Lung (tissue), 12 donors: Measurements from ENCODE around the gene SPATA6L. TPM values are rescaled to one million over a fixed set of nuclear protein-coding genes. Genes with fewer than 3 reads are reported as not detected.

ENCODE experiments used
- ATAC-seq: fragments of 200-7000 bp; cut with Tn5 transposase; one replicate; pipeline ENCODE4 v1.9.1; 2020; ENCODE audit warnings: moderate number of reproducible peaks; ENCODE audit not compliant: insufficient read depth, low FRiP score
- DNase-seq, 3 donors: peaks; one replicate each; pipeline ENCODE4 v3.0.0-alpha.2; 2013 to 2017
- H3K27ac ChIP-seq, 2 donors: one replicate each; pipeline ENCODE4 v1.5.1; 2013; ENCODE audit warnings: mild to moderate bottlenecking in 2 of 2, moderate library complexity in 2 of 2, control low read depth in 1 of 2, inconsistent platforms in 1 of 2, low read depth in 1 of 2, low read length in 1 of 2
- H3K27me3 ChIP-seq, 3 donors: one replicate each; pipeline ENCODE4 v1.5.1; 2013; ENCODE audit warnings: low read length in 2 of 3; ENCODE audit not compliant: control insufficient read depth in 3 of 3, insufficient read depth in 3 of 3
- H3K36me3 ChIP-seq, 4 donors: one replicate each; pipeline ENCODE4 v1.5.1; 2013; ENCODE audit warnings: low read length in 4 of 4, mild to moderate bottlenecking in 1 of 4, moderate library complexity in 1 of 4; ENCODE audit not compliant: control insufficient read depth in 4 of 4, insufficient read depth in 4 of 4
- H3K4me1 ChIP-seq, 5 donors: one replicate each; pipeline ENCODE4 v1.5.1; 2013; ENCODE audit warnings: low read length in 5 of 5, mild to moderate bottlenecking in 2 of 5, moderate library complexity in 1 of 5; ENCODE audit not compliant: control insufficient read depth in 5 of 5, insufficient read depth in 5 of 5
- H3K4me3 ChIP-seq: one replicate; pipeline ENCODE4 v1.5.1; 2013; ENCODE audit warnings: mild to moderate bottlenecking, control low read depth, moderate library complexity
- H3K9ac ChIP-seq, 2 donors: one replicate each; pipeline ENCODE4 v1.5.1; 2013; ENCODE audit warnings: low read length in 2 of 2, control low read depth in 1 of 2; ENCODE audit not compliant: insufficient read depth in 1 of 2
- H3K9me3 ChIP-seq, 4 donors: one replicate each; pipeline ENCODE4 v1.5.1; 2013; ENCODE audit warnings: low read length in 3 of 4, mild to moderate bottlenecking in 1 of 4, moderate library complexity in 1 of 4; ENCODE audit not compliant: control insufficient read depth in 4 of 4, insufficient read depth in 3 of 4
- WGBS, 2 donors: extraction: QIAGEN DNeasy Blood & Tissue Kit; methylation state at CpG; one replicate each; pipeline ENCODE4 v1.1.7; 2013; 5-methylcytosine and 5-hydroxymethylcytosine counted together
- polyA plus RNA-seq, 2 donors: library from polyadenylated mRNA; stranded (reverse); fragments of 200-250 nt; gene quantifications; one replicate each; pipeline ENCODE4 v1.2.1, GENCODE V29; 2013
- total RNA-seq, 2 donors: library from RNA; depleted of rRNA in 1 of 2; stranded (reverse); fragments of >200 nt in 1 of 2; gene quantifications; one replicate each; pipeline ENCODE4 v1.2.1, GENCODE V29; 2014 to 2021
- TF ChIP-seq, protein P1 (sequence below): IDR thresholded peaks from 2 replicates; pipeline ENCODE4 v1.5.1; 2012; ENCODE audit warnings: mild to moderate bottlenecking; ENCODE audit errors: control extremely low read depth, extremely low read depth
- donor health status: control.
- donor health status: control.
- donor health status: Bipolar disorder and iron deficiency.
- donor health status: healthy.
- donor health status: DM: yes; HTN: yes; CAD: no.

Gene SPATA6L
- total and polyA plus RNA-seq, 4 donors, result 2.1 to 25.6 (median 11.4) TPM

- Histone ChIP-seq H3K9ac (no peak overlapping the region), H3K27me3 (no peaks in the 10 kb centered on the region), H3K4me3 (no peak overlapping the region), H3K27ac (no peak overlapping the region), H3K36me3 (peaks cover 9 to 28% (median 11%) of the 10 kb centered on the region in 4 donors), H3K9me3 (no peaks in the 10 kb centered on the region), H3K4me1 (peaks cover 0 to 11% (median 3%) of the 10 kb centered on the region in 5 donors)
- DNase-seq (no peak), ATAC-seq (no peak)
- 83 to 91% methylated on average over 4 of the region's 4 CpGs for WGBS, 2 donors
- TF ChIP-seq, protein P1, sequence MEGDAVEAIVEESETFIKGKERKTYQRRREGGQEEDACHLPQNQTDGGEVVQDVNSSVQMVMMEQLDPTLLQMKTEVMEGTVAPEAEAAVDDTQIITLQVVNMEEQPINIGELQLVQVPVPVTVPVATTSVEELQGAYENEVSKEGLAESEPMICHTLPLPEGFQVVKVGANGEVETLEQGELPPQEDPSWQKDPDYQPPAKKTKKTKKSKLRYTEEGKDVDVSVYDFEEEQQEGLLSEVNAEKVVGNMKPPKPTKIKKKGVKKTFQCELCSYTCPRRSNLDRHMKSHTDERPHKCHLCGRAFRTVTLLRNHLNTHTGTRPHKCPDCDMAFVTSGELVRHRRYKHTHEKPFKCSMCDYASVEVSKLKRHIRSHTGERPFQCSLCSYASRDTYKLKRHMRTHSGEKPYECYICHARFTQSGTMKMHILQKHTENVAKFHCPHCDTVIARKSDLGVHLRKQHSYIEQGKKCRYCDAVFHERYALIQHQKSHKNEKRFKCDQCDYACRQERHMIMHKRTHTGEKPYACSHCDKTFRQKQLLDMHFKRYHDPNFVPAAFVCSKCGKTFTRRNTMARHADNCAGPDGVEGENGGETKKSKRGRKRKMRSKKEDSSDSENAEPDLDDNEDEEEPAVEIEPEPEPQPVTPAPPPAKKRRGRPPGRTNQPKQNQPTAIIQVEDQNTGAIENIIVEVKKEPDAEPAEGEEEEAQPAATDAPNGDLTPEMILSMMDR, result no peak
These were observed 23.9 kb upstream of the SPATA6L start for GRCh38 chr9:4690144-4690543.

DNA sequence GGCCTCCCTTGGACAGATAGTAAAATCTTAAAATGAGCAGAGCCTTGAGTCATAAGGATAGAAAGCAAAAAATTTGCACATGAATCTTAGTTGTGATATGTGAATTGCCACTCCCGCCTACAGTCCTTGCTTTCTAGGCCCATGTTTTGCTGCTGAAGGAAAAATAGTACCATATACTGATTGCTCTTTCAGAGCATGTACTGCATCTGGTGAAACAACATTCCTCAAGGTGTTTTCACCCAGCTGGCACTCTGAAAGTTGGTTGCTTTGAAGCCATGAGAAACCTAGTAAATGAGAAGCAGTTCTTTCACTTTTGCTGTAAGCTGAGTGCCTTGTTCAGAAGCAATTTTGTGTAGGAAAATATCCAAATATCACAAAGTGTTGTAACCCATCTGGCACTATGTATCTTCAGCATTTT lies 23.4 kb upstream of the SPATA6L start:
- 85 to 91% methylated on average over 1 of the region's 1 CpG for WGBS, 2 donors

DNA sequence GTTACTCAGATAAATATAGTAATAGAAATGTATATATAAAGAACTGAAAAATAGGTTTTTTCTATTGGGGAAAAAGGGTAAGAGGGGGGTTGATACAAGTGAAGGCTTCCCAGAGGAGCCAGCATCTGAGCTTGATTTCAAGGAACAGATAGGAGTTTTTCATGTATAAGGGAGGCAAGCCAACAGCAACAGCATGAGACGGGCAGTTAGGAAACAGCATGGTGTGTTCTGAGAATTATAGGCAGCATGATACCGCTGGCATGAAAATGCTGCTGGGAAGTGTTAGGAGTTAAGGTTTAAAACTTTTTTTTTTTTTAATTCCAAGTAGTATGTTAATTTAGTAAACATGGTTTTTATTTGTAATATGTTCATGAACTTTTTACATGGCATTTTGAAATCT lies 22.7 kb upstream of the SPATA6L start:
- H3K27me3 ChIP-seq, result no peaks in the 10 kb centered on the region
- H3K4me1 ChIP-seq, result peaks cover 0 to 17% (median 4%) of the 10 kb centered on the region in 5 donors
- ATAC-seq, result no peak
- peaks cover 6 to 23% (median 14%) of the 10 kb centered on the region in 4 donors for H3K36me3 ChIP-seq
- TF ChIP-seq, protein P1, result no peak
- no peak overlapping the region for H3K9ac ChIP-seq
- no peak overlapping the region for H3K27ac ChIP-seq
- H3K4me3 ChIP-seq, result no peak overlapping the region
- no peak for DNase-seq
- WGBS, 2 donors, result 75 to 87% methylated on average over 2 of the region's 2 CpGs
- H3K9me3 ChIP-seq, result no peaks in the 10 kb centered on the region

More for the DNA sequence above, 23.4 kb upstream of the SPATA6L start:
- H3K27me3 ChIP-seq, result no peaks in the 10 kb centered on the region
- peak overlapping the region in 1 of 2 donors; percentile 53 for H3K9ac ChIP-seq
- peaks cover 6 to 29% (median 13%) of the 10 kb centered on the region in 4 donors for H3K36me3 ChIP-seq
- H3K4me3 ChIP-seq, result no peak overlapping the region
- TF ChIP-seq, protein P1, result no peak
- DNase-seq, result peak in 1 of 3 donors; percentile 41
- H3K27ac ChIP-seq, result peak overlapping the region in 1 of 2 donors; percentile 66
- ATAC-seq, result no peak
- H3K9me3 ChIP-seq, result no peaks in the 10 kb centered on the region
- H3K4me1 ChIP-seq, result peaks cover 0 to 16% (median 4%) of the 10 kb centered on the region in 5 donors

GRCh38 chr9:4686584-4686983 lies 20.3 kb upstream of the SPATA6L start:
- Histone ChIP-seq H3K36me3 (peaks cover 6 to 21% (median 14%) of the 10 kb centered on the region in 4 donors), H3K4me3 (no peak overlapping the region), H3K27ac (peak overlapping the region in 1 of 2 donors; percentile 66), H3K4me1 (peaks cover 0 to 23% (median 4%) of the 10 kb centered on the region in 5 donors), H3K9ac (no peak overlapping the region), H3K9me3 (no peaks in the 10 kb centered on the region), H3K27me3 (no peaks in the 10 kb centered on the region)
- no peak for ATAC-seq
- DNase-seq, result no peak
- WGBS, 2 donors, result 55 to 75% methylated on average over 1 of the region's 1 CpG
- TF ChIP-seq, protein P1, result no peak
